ENCODE measurements around the gene AKAP13.
"Not testable (repeated sequence)": the region's sequence is repeated elsewhere in the genome, so short reads cannot be mapped to it uniquely, and the experiment has no call there.

The AKAP13 gene

DNA sequence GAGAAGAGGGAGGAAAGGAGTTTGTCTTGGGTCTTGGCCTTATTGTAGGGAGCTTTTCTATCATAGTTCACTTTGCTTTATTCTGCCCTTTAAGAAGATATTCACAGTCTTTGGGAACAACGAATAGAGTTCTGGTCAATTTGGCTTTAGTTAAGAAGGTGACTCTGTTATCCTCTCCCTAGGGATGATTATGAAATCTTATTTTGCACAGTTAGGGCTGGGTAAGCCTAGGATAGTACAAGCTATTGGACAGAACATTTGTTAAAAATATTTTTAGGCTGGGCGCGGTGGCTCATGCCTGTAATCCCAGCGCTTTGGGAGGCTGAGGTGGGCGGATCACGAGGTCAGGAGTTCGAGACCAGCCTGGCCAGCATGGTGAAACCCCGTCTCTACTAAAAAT is 61.5 kb downstream of the AKAP13 start:
- DNase-seq (ENCODE audit: low read depth in 2 of 2) = not testable (repeated sequence)

DNA sequence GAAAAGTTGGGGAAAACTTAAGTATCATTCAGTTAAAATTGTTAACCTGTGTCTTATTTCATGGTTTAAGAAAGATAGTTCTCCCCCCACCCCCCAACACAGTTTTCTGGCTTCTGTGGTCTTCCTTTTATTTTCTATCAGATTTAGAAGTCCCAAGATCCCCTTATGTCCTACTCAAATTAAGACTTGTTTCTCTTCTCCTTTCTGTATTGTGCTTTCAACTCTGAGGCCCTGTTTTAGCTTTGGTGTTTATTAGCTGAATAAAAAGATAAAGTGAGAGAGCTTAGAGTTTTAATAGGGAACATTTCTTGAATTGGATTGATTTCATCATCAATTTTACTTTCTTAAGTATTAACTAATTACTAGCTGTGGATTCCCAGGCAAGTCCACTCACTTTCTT is 62.6 kb downstream of the AKAP13 start:
- DNase-seq (ENCODE audit: low read depth in 2 of 2) = no peak

DNA sequence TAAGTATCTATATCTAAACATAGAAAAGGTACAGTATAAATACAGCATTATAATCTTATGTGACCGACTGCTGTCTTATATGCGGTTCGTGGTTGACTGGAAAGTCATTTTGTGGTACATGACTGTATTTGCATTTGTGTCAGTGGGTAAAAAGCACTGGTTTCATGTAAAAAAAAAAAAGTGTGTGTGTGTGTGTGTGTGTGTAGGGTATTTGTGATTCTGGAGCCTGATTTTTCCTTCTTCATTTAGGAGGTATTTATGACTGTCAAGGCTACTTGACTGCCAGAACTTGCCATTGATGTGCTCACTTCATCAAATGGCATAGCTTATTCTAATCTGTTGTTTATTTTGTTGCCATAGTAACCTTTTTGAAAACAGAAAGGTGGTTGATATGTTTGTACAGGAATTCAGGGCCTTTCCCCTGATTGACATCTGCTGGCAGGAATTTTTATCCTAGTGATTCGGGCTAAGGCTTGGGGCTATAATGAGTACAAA is 63.2 kb downstream of the AKAP13 start:
- DNase-seq (ENCODE audit: low read depth in 2 of 2) = peak in 1 of 2 donors; percentile 28

DNA sequence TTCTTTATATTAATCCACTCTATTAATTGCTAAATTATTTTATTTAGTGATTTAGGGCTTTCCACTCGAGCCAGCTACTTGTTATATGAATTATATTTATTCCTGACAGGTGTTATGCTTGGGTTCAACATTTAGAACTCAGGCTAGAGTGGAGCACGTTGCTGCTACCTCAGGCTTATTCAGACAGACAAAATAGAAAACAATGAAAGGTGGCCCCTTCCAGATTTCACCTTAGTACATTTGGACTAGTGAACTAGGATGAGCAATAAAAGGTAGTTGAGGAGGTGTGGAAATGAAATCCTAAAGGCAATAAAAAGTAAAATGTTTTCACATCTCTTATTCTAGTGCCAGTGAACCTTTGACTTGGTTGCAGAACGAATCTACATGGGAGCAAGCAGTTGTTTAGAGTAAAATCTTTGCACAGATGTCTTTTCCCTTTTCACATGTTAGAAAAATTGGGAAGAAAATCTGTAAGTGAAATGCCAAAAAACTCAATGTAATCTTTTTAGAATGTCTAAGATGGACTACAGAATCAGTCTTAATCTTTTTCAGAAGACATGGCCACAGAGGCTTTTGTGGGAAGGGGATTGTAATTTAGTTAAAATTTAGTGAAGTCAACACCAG is 63.8 kb downstream of the AKAP13 start:
- DNase-seq (ENCODE audit: low read depth in 2 of 2) = no peak

DNA sequence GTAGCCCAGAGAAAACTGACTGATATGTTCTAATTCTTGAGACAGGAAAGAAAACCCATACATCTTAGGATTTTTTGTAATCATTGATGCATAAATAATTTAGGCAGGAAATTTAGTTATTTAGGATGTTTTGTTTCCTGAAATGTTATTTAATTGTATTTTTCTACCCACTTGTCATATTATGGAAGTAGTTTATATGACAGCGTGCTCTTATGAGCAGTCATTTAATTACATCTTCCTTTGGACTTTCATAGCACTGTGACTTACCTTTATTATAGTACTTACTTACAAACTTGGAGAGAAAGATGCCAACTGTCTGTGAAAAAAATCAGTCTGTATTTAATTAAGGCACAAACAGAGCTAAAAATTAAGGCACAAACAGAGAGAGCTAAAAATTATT is 65.0 kb downstream of the AKAP13 start:
- DNase-seq (ENCODE audit: low read depth in 2 of 2) = no peak

DNA sequence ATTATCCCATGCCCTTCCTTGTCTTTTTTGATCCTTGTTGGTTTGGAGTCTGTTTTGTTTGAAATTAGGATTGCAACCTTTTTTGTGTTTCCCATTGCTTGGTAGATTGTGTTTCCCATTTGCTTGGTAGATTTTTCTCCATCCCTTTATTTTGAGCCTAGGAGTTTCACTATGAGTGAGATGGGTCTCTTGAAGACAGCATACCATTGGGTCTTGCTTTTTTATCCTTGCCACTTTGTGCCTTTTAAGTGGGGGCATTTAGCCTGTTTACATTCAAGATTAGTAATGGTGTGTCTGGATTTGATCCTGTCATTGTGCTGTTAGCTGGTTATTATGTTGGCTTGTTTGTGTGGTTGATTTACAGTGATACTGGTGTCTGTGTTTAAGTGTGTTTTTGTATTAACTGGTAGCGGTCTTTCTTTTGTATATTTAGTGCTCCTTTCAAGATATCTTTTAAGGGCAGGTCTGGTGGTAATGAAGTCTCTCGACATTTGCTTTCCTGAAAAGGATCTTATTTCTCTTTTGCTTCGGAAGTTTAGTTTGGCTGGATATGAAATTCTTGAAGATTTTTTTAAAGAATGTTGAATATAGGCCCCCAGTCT is 70.8 kb downstream of the AKAP13 start:
- DNase-seq (ENCODE audit: low read depth in 2 of 2) = no peak

DNA sequence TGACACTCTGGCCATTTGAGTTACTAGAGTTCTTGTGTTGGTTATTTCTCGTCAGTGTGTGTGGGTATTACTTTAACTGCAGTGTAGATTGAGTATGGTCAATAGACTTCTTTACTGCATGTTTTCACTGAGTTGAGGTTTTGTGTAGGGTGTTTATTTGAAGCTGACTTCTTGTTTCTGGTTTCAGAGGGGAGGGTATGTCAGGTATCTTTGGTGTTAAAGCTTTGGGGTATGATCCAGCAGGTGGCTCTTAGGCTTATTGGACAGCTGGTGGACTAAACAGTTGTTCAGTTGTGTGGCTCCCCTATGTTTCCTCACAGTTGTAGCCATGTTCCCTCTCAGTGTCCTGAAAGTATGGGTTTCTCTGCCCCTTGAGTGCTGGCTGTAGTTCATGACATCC is 72.0 kb downstream of the AKAP13 start:
- no peak for DNase-seq (ENCODE audit: low read depth in 2 of 2)

DNA sequence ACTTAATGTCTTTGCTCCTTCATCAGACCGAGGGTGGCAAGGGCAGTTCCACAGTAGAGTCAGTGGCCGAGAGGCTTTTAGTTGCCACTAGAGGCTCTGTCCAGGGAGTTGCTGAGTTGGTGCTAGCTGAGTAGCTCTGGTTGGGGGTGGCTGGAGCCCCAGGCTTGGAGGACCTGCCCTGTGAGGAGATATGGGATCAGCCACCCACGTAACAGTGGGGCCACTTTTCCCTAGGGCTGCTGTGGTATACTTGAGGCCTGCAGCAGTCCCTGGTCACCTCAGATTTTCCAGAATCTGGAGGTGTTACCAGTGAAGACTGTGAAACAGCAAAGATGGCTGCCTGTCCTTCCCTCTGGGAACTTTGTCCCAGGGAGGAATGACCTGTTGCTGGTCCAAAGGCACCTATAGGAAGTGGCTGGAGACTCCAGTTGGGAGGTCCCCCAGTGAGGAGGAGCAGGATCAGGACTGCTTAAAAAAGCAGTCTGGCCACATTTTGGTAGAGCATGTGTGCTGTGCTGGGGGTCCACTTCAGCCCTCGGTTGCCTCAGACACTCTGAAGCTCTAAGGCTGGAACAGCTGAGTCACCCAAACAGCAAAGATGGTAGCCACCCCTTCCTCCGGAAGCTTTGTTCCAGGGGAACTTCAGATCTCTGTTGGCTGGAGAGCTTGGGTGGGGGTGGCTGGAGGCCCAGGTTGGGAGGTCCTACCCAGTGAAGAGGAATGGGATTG is 72.9 kb downstream of the AKAP13 start:
- no peak for DNase-seq (ENCODE audit: low read depth in 2 of 2)

DNA sequence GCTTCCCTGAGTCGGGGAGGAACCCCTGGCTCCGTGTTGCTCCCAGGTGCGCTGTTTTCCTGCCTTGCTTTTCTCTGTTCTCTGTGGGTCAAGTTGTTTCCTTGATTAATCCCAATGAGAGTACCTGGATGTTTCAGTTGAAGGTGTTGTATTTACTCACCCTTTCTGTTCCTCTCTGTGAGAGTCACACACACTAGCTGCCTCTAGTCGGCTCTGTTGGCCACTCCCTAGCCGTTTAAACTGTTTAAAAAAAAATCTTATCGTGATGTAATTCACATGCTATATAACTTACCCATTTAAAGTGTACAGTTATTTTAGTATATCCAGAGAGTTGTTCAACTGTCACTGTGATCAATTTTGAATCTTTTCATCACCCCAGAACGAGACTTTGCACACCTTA is 74.0 kb downstream of the AKAP13 start:
- DNase-seq (ENCODE audit: low read depth in 2 of 2) = no peak

DNA sequence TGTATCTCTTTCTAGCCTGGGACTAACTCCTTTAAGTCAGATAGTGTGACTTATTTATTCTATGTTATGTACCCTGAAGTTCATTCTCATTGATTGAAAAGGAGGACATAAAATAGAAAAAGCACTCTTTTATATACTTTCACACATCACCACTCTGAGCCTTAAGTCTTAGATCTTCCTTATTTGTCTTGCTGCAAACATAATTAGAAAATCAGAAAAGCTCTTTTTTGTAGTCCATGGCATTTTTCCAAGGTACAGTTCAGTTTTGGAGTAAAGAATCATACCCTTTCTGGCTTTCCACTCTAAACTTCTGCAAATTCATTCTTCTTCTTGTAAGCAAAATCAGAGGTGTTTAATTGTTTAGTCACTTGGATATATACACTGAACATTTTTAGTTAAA is 75.5 kb downstream of the AKAP13 start:
- DNase-seq (ENCODE audit: low read depth in 2 of 2) = no peak

DNA sequence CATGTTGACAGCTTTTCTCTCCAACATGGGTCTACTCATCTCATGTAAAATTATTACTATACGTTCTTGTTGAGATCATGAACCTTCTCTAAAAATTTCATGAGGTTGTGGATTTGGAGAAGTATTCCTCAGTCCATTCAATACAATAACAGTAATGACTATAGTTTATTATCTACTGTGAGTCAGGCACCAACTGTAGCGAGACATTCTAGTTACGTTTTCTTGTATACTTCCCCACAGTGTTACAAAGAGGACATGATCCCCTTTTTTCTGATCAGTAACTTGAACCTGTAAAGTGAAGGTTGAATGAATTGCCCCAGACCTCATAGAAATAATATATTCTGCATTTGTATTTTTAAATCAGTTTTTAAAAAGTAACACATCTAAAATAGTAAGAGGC is 76.4 kb downstream of the AKAP13 start:
- DNase-seq (ENCODE audit: low read depth in 2 of 2) = no peak

DNA sequence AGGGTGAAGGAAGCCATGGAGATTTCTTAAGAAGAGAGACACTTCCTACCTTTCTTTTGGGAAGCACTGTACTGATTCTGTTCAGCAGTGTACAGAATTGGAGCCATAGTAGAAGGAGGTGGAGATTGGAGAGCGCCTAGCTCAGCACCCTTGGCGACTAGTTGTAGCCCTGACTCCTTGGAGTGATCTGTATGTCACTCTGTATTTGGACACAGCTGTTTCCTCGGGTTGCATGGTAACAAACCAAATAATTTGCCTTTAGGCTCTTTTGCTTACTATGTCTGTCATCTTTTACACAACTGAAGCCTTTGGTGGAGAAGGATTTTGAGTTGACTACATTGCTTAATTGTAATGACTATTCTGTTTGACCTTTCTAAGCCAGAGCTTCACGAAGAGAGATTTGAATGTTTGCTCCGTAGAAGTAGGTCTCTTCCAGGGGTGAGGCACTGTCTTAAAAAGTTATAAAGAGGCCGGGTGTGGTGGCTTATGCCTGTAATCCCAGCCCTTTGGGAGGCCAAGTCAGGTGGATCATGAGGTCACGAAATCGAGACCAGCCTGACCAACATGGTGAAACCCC is 77.1 kb downstream of the AKAP13 start:
- DNase-seq (ENCODE audit: low read depth in 2 of 2) = no peak

DNA sequence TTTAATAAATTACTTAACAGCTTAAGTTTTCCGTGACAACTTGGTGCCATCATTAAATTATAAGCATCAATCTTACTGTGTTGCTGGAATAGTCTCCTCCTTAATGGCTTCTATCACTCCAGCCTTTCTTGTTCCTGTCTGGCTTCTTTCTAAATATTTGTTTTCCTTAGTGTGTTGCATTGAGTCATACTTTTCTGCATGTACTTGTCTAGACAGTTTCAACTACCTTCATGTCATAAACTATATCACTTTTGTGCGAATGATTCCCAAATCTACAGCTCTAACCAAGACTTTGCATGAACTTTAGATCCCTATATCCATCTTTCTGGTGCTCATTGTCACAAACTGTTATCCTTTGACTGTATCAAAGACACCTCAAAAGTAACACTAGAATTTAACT is 78.4 kb downstream of the AKAP13 start:
- no peak for DNase-seq (ENCODE audit: low read depth in 2 of 2)

DNA sequence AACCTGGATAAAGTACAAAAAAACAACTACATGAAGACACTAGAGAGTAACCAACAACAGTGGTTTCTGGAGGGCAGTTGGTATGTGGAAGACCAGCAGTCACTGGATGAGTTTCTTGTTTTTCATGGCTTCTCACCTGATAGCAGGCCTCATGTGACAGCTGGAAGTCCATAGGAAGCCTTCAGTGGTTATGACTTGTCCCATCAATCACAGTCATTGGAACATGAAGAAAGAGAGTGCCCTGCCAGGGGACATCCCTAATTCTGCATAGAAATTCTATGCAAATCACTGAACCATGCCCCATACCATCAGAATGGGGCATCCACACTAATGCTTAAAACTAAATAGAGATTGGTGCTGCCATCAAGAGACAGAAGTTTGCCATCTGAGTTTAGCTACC is 81.6 kb downstream of the AKAP13 start:
- no peak for DNase-seq (ENCODE audit: low read depth in 2 of 2)

DNA sequence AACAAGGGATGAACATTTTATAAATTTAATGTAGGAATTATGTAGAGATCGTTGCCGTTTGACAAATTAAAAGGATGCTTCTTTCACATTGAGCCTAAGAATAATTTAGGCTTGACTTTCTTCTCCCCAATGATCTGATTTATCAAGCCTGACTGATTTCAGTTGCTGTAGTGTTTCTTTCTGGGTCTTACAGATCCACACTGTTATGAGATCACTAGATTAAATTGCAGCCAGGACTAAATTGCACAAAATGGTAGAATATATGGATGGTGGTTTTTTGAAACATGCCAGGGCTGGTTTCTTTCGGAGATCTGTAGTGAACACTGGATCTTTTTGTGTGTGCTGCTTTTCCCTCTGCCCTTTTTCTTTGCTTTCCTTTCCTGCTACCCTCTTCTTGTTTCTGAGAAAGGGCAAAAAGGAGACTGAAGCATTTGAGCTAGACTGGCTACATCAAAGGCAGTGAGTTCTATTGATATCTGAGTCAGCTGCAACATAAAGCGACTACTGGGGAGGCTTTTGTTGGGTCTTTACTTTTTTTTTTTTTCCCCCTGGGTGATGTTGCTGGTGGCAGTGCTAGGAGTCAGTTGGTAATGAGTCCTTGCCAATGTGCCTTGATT is 83.0 kb downstream of the AKAP13 start:
- no peak for DNase-seq (ENCODE audit: low read depth in 2 of 2)

DNA sequence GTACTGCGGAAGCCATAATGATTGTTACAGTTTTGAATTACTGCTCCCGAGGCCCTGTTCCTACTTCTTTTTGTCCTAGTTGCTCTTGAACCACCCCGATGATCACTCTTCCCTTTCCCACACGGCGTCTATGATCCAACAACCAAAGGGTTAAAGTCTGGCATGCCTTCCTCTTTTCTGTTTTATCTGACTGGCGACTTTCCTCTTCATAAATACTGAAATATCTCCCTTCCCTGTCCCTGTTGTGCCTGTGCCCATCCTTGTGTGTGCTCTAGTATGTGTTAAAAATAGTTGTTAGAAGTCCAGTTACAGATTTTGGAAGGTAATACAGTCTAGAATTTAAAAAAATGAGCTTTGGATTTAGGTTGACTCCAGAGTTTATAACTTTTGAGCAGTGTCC is 83.6 kb downstream of the AKAP13 start:
- no peak for DNase-seq (ENCODE audit: low read depth in 2 of 2)

DNA sequence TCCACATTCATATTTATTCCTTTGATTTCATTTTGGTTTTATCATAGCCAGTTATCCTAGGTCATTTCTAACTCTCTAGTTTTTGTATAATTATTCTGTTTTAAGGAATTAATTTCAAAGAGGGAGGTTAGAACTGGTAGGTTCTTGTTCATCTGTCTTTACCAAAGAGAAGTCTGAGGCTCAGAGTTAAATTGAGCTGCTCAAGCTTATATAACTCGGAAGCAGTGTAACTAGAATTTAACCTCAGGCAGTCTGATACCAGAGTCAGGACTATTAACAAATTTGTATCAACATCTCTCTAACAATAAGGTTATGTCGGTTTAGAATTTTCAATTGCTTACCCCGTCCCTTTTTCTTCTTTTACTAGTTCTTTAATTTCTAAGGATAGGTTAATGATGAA is 84.1 kb downstream of the AKAP13 start:
- no peak for DNase-seq (ENCODE audit: low read depth in 2 of 2)

DNA sequence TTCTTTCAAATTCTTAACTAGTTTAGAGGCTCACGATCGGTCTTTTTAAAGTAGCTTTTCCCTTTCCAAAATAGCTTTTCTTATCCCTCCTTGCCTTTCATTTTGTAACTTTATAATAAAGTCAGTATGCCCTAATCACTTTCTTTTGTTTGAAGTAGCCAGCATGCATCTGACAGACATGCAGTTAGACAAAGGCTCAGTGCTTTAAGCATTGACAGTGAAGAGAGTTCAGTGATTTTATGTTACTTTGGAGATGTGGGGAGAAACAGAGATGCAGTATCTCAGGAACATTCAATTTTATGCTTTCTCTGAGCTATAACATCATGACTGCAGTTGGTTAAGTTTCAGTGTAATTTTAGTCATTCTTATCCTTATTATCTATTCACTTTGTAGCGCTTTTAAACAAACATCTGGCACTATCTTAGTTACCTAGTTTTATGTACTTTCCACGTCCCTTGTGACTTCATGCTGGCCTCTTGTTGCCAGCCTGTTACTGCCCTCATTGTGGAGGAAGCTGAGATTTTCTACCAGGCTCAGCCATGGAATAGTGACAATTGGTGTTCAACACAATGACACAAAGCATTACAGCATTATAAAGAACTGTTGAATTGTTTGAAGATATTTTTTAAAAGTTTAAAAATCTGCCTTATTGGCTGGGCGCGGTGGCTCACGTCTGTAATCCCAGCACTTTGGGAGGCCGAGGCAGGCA is 90.3 kb downstream of the AKAP13 start:
- no peak for DNase-seq (ENCODE audit: low read depth in 2 of 2)

DNA sequence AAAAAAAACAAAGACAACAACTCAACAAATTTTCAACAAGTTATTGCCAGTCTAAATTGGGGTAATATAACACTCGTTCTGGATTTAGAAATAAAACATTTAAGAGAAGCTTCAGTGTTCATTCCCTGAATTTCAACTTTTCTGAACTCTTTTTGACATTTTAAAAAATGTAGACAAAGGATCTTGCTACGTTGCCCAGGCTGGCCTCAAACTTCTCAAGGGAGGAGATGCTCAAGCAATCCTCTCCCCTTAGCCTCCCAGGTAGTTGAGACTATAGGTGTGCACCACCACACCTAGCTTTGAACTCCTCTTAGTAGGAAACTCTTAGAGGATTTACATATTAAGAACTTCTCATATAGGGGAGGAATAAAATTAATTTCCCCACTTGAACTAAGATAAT is 91.9 kb downstream of the AKAP13 start:
- no peak for DNase-seq (ENCODE audit: low read depth in 2 of 2)

DNA sequence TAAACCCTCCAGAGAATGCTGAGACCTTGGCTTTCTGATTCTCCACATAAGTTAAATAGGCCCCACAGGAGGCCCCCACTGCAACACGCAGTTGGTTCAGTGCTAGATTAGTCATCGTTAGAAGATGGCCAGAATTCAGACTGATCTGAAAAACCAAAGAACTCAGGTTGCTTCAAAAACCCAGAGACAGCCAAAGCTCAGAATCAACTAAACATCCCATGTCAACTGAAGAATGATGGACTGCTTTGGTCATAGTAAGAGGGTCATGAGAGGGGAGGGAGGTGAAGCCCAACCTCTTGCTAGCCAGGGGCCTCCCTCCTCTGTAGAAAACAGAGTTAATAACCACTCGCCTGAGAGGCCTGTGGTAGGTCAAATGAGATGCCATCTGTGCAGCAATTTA is 93.1 kb downstream of the AKAP13 start:
- no peak for DNase-seq (ENCODE audit: low read depth in 2 of 2)

DNA sequence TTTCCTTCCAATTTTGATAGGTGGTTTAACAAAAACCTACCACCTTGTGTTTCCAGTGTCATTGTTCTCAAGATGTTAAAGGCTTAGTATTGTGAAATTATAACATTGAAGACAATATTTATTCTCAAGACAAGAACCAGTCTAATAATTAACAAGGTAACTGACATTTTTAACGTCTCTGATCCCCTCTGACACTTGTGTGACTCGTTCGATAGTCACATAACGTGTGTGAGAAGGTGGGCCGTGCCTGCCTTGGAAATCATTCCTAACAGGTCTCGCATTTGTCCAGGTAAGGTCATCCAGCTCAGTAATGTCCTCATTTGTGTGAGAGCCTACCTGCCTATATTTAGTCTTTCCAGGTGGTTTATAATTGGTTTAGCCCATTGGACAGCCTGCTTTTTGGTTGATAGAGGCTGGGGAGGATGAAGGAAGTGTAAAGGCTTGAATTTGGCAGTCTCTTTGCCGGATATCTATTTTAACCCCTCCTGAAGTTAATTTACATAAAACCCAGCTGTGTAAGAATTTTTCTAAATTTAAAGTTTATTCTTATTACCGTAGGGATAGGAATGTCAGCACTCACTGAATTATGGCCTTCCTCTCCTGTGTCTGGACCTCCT is 94.4 kb downstream of the AKAP13 start:
- DNase-seq (ENCODE audit: low read depth in 2 of 2) = no peak
